ENCODE results near the gene AQP2.

AQP2 gene

DNA sequence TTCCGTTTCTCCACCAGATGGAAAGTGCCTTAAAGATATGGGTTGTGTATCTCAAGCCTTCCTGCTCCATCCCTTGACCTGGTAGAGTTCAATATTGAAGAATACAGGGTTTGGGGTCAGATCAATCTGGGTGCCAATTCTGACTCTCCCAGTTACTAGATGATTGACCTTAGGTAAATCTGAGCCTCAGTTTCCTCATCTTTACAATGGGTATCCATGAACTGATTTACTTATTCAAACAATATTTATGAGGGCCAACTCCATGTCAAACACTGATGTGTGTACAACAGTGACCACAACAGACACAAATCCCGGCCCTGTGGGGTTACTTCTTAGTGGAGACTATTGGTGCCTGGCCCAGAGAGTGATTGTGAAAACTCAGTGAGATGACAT lies 39.3 kb upstream of the AQP2 start:
- TF ChIP-seq, protein P1, sequence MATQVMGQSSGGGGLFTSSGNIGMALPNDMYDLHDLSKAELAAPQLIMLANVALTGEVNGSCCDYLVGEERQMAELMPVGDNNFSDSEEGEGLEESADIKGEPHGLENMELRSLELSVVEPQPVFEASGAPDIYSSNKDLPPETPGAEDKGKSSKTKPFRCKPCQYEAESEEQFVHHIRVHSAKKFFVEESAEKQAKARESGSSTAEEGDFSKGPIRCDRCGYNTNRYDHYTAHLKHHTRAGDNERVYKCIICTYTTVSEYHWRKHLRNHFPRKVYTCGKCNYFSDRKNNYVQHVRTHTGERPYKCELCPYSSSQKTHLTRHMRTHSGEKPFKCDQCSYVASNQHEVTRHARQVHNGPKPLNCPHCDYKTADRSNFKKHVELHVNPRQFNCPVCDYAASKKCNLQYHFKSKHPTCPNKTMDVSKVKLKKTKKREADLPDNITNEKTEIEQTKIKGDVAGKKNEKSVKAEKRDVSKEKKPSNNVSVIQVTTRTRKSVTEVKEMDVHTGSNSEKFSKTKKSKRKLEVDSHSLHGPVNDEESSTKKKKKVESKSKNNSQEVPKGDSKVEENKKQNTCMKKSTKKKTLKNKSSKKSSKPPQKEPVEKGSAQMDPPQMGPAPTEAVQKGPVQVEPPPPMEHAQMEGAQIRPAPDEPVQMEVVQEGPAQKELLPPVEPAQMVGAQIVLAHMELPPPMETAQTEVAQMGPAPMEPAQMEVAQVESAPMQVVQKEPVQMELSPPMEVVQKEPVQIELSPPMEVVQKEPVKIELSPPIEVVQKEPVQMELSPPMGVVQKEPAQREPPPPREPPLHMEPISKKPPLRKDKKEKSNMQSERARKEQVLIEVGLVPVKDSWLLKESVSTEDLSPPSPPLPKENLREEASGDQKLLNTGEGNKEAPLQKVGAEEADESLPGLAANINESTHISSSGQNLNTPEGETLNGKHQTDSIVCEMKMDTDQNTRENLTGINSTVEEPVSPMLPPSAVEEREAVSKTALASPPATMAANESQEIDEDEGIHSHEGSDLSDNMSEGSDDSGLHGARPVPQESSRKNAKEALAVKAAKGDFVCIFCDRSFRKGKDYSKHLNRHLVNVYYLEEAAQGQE (IDR thresholded peaks at IDR 0.05; ENCODE audit: insufficient read depth in 1 of 2, low read depth in 2 of 2, low read length in 2 of 2): no peak
- TF ChIP-seq POLR2AphosphoS5 (IDR thresholded peaks at IDR 0.05; ENCODE audit: low read depth, low read length) (no peak), FOXP2 (optimal IDR thresholded peaks at IDR 0.05; ENCODE audit: borderline replicate concordance, extremely low read depth, extremely low read length, insufficient read depth) (no peak), SIN3A (IDR thresholded peaks at IDR 0.05; ENCODE audit: borderline replicate concordance, insufficient read depth, low read length) (no peak)

DNA sequence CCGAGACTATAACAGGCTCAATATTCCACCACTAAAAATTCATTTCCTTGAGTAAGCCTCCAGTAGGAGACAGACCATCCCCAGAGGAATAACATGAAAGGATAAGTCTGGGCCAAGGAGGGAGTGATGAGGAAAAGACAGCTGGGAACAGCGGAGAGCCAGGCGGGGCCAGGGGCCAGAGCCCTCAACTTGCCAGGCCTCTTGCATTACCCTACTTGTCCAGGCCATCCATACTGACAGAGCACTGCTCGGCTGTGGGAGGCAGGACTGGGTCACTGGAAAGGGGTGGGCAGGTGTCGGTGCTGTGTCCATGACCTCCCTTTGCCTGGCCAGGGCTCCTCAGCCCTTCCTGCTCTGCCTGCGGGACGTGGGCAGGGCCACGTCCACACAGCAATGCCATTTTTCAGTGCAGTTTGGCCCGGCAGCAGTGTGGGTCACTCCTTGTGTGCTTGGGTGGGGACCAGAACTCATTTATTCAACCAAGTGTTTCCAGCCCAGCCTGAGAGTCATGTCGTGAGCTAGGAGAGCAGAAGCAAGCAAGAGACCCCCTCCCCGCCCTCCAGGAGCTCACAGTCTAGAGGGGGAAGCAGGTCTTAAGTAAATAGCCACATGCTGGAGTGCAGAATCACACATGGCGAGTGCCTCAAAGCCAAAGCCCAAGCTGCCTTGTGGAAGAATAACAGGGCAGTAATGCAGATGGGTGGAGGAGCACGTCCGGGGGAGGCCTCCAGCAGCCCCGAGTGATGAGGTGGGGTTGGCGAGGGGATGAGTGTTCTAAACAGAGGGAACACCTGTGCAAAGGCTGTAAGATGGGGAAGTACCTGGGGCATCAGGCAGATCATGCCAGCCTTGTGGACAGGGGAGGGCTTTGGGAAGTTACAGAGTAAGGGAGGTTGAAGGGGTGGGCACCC lies 37.9 kb upstream of the AQP2 start:
- TF ChIP-seq TAF1 (IDR thresholded peaks at IDR 0.05; ENCODE audit: borderline replicate concordance, insufficient read depth, low read length): no peak
- TF ChIP-seq POLR2AphosphoS5 (IDR thresholded peaks at IDR 0.05; ENCODE audit: low read depth, low read length): no peak
- TF ChIP-seq FOXP2 (optimal IDR thresholded peaks at IDR 0.05; ENCODE audit: borderline replicate concordance, extremely low read depth, extremely low read length, insufficient read depth): no peak
- TF ChIP-seq SIN3A (IDR thresholded peaks at IDR 0.05; ENCODE audit: borderline replicate concordance, insufficient read depth, low read length): no peak
- TF ChIP-seq, protein P1 (IDR thresholded peaks at IDR 0.05; ENCODE audit: insufficient read depth in 1 of 2, low read depth in 2 of 2, low read length in 2 of 2): no peak

DNA sequence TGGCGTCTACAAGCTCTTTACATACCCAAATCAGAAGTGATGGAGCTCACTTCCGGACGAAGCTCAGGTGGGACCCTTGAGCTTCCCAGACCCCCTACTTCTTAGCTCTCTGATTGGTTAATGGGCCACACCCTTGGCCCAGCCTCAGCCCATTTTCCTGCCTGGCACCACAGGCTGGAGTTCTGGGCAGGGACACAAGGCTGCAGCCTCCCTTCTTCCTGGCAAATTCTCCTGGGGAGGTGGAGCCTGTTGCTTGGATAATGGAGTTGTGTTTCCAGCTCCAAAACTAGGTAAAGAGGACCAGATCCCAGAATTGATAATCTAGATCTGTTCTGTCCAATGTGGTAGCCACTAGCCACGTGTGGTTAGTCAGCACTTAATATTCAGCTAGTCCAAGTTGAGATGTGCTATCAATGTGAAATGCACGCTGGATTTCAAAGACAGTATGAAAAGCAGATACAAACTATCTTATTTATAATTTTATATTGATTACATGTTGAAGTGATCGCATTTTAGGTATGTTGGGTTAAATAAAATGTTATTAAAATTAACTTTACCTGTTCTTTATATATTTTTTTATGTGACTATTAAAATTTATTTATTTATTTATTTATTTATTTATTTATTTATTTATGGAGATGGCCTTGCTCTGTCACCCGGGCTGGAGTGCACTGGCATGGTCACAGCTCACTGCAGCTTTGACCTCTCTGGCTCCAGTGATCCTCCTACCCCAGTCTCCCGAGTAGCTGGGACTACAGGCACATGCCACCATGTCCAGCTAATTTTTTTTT lies 34.2 kb upstream of the AQP2 start:
- TF ChIP-seq SIN3A (IDR thresholded peaks at IDR 0.05; ENCODE audit: borderline replicate concordance, insufficient read depth, low read length) (no peak), FOXP2 (optimal IDR thresholded peaks at IDR 0.05; ENCODE audit: borderline replicate concordance, extremely low read depth, extremely low read length, insufficient read depth) (no peak), POLR2AphosphoS5 (IDR thresholded peaks at IDR 0.05; ENCODE audit: low read depth, low read length) (no peak), TAF1 (IDR thresholded peaks at IDR 0.05; ENCODE audit: borderline replicate concordance, insufficient read depth, low read length) (no peak)
- TF ChIP-seq, protein P1 (IDR thresholded peaks at IDR 0.05; ENCODE audit: insufficient read depth in 1 of 2, low read depth in 2 of 2, low read length in 2 of 2): no peak

DNA sequence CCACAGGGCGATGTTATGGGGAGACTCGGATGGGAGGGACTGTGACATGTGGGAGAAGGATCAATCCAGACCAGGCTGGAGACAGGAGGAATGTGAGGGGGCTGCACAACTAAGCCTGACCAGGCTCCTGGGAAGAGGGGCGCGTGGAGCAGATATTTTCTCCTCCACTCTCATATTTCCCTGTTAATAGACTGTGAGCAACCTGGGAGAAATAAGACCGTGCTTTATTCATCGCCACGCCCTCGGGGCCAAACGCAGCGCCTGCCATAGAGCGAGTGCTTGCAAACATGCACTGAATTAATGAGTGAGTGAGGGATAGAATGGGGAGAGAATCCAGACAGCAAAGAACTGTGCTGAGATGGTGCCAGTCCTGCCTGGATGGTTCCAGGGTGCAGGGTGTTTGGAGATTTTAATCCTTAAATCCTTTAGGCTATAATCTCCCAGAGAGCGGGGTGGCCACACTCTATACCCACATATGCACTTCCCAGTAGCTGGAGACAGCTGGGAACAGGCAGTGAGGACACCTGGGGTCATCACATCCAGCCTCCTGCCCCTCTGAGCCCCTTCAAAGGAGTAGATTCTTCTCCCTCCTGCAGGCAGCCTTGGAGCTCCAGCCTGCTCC lies 33.3 kb upstream of the AQP2 start:
- TF ChIP-seq TAF1 (IDR thresholded peaks at IDR 0.05; ENCODE audit: borderline replicate concordance, insufficient read depth, low read length): no peak
- TF ChIP-seq SIN3A (IDR thresholded peaks at IDR 0.05; ENCODE audit: borderline replicate concordance, insufficient read depth, low read length): no peak
- no peak for TF ChIP-seq POLR2AphosphoS5 (IDR thresholded peaks at IDR 0.05; ENCODE audit: low read depth, low read length)
- TF ChIP-seq FOXP2 (optimal IDR thresholded peaks at IDR 0.05; ENCODE audit: borderline replicate concordance, extremely low read depth, extremely low read length, insufficient read depth): no peak
- TF ChIP-seq, protein P1 (IDR thresholded peaks at IDR 0.05; ENCODE audit: insufficient read depth in 1 of 2, low read depth in 2 of 2, low read length in 2 of 2): no peak

Measured in PFSK-1 (cell line).